RWPE1 (cell line): ENCODE results near the gene FRK.

Source experiments
- CTCF ChIA-PET: fragments of 350-600 bp; sonication (Branson Sonifier 250); formaldehyde crosslinking; extraction: SDS; loops from one replicate; lab custom pipeline; 2021; lab: Yijun Ruan, JAX
- POLR2A ChIA-PET: fragments of 400-600 bp; formaldehyde crosslinking; extraction: SDS; loops from one replicate; lab custom pipeline; 2020; ENCODE audit warnings: antibody characterized with exemption; ENCODE audit not compliant: low non-redundant PET; lab: Yijun Ruan, JAX
- DNase-seq: peaks from one replicate; pipeline ENCODE4 v3.0.0; 2012; ENCODE audit warnings: low spot score
- H3K27ac ChIP-seq: fragments of 450-650 bp; 2 replicates; pipeline ENCODE4 v1.5.1; 2017
- TF ChIP-seq, protein P1 (sequence below): fragments of 450-650 bp; conservative IDR thresholded peaks from 2 replicates; pipeline ENCODE4 v1.5.1; 2017; ENCODE audit warnings: low read depth, mild to moderate bottlenecking

FRK gene

DNA sequence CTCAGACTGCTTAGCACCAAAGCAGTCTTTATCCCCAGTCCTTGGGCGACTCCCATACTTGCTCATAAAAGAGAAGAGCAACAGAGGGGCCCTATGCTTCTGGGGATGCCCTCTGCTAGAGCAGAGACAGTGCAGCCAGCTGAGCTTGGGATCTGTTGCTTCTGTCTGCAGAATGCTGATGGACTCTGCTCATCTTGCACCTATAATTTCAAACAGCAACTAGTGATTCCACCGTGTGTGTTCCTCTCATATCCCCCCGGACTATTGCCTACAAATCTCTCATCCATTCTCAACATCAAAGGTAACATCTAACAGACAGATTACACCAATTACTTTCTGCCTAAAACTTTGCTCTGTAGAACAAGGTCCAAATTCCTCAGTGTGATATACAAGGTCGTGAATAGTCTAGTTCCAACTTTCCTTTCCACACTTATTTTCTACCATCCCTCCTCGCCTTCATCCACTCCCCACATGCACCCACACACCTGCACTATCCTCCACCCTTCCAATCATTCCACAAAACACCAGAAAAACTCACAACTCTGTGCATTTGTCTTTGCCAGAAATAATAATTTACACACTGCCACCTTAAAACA lies 62.6 kb downstream of the FRK start:
- DNase-seq, result no peak
- ChIA-PET POLR2A (no interaction called here), CTCF (interaction anchor here (1.0 kb wide), 1 partner anchor 13 kb away, joined by 6 read pairs; no protein-coding TSS in a partner anchor)
- TF ChIP-seq, protein P1, sequence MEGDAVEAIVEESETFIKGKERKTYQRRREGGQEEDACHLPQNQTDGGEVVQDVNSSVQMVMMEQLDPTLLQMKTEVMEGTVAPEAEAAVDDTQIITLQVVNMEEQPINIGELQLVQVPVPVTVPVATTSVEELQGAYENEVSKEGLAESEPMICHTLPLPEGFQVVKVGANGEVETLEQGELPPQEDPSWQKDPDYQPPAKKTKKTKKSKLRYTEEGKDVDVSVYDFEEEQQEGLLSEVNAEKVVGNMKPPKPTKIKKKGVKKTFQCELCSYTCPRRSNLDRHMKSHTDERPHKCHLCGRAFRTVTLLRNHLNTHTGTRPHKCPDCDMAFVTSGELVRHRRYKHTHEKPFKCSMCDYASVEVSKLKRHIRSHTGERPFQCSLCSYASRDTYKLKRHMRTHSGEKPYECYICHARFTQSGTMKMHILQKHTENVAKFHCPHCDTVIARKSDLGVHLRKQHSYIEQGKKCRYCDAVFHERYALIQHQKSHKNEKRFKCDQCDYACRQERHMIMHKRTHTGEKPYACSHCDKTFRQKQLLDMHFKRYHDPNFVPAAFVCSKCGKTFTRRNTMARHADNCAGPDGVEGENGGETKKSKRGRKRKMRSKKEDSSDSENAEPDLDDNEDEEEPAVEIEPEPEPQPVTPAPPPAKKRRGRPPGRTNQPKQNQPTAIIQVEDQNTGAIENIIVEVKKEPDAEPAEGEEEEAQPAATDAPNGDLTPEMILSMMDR, result no peak
- no peak overlapping the region for H3K27ac ChIP-seq

DNA sequence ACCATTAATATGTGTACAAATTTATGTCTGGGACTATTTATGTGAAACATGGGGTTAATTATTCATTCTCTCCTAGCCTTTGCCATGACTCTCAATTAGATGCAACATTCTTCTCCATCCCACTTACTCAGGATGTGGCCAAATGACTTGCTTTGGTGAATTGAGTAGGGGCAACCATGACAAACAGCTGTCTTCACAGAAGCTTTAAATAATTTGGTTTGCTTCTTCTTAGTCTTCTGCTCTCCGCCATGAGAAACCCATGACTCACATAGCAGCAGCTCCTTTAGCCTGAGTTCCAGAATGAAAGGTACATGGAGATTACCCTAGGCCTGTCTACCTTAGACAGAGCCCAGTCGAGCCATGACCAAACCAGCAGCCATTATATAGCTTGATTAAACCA lies 74.7 kb downstream of the FRK start:
- DNase-seq, result no peak
- POLR2A ChIA-PET, result interaction anchor here (0.6 kb wide), 1 partner anchor 83 kb away, joined by 3 read pairs; no protein-coding TSS in a partner anchor
- no peak overlapping the region for H3K27ac ChIP-seq
- CTCF ChIA-PET, result interaction anchor here (0.7 kb wide), 1 partner anchor 982 kb away, joined by 3 read pairs; no protein-coding TSS in a partner anchor
- TF ChIP-seq, protein P1, result no peak

DNA sequence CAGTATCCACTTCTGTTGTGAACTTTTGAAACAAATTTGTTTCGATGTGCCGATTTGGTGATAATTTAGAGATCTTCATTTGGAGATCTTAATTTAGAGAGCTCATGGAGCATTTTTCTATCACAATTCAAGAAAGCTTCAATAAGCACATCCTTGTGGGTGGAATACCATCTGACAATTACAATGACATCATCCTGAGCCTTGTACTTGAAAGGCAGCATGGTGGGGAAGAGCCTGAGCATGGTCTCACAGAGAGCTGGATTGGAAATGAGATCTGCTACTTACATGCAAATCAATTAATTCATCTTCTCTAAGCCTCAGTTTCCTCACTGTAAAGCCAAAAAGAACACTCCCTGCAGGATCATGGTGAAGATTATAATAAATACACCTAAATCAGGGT lies 75.9 kb downstream of the FRK start:
- DNase-seq, result no peak
- TF ChIP-seq, protein P1, result no peak
- POLR2A ChIA-PET, result no interaction called here
- H3K27ac ChIP-seq, result no peak overlapping the region
- CTCF ChIA-PET, result interaction anchor here (0.6 to 0.7 kb wide), 2 partner anchors 55 to 76 kb away, joined by 4 to 11 read pairs; partner anchors contain the start of gene FRK

DNA sequence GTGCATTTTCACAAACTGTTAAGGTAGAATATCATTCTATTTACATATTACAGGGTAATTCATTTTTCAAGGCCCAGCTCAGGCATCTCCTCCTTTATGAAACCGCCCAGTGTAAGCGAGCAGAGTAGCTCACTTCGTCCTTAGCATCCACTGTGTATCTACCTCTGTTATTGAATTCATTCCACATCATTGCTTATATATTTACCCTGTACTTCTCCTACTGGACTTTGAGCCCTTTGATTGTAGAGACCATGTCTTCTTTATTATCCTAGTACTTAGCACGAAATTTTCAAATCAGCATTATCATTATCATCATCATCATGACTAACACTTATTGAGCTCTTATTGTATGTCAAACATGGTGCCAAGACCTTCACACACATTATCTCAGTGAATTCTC lies 76.7 kb downstream of the FRK start:
- no peak for DNase-seq
- H3K27ac ChIP-seq, result no peak overlapping the region
- TF ChIP-seq, protein P1, result no peak
- ChIA-PET POLR2A (no interaction called here), CTCF (interaction anchor here (0.8 kb wide), 1 partner anchor 113 kb away, joined by 3 read pairs; no protein-coding TSS in a partner anchor)

DNA sequence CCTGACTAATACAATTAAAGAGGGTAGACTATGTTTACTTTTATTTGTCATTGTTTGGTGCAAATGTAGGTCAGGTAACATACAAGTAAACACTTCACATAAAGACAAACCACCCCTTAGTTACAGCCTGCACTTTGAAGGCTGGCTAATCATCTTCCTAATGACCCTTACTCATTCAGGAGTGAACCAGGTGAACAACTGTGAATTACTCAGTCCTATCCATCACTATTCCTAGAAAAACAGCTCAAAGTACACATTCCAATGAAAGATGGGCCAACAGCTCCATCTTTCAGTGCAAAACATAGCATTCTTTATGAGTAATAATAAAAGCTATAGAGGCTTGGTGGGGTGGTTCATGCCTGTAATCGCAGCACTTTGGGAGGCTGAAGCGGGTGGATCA lies 78.2 kb downstream of the FRK start:
- no peak for DNase-seq
- CTCF ChIA-PET, result no interaction called here
- TF ChIP-seq, protein P1, result no peak

DNA sequence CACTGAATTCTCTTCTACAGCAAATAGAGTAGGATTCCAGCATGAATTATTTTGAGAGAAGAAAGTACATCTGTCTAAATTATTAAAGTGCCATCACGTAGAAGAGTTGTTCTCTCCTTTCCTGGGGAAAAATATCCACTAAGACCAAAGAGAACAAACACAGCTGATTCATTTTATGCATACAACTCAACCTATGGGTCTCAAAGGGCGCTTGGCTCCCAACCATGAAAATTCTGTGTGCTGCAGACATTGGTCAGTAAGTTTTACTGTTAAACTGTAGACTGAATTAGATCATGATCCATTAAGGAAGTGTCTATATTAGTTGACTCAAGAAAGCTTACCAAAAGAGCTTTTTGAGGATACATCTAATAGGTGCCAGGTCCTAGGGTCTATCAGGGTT lies 83.5 kb downstream of the FRK start:
- DNase-seq, result no peak
- POLR2A ChIA-PET, result no interaction called here
- H3K27ac ChIP-seq, result no peak overlapping the region
- TF ChIP-seq, protein P1, result no peak
- CTCF ChIA-PET, result no interaction called here

More for the DNA sequence above, 78.2 kb downstream of the FRK start:
- H3K27ac ChIP-seq, result no peak overlapping the region
- POLR2A ChIA-PET, result no interaction called here
